HEK293 (cell line): ENCODE data around the gene SLC12A3.
A peak's percentile ranks its signal among the peaks of the same experiment; 100 is the strongest.

Experiments
- MYNN ChIP-seq: fragments of 450-650 bp; formaldehyde crosslinking; IDR thresholded peaks from 2 replicates; pipeline ENCODE4 v1.5.1; 2016; ENCODE audit warnings: missing biosample characterization, missing genetic modification characterization, borderline replicate concordance
- TCF7L2 ChIP-seq: IDR thresholded peaks from 2 replicates; pipeline ENCODE4 v1.6.1; 2011; ENCODE audit warnings: low read depth, mild to moderate bottlenecking, inconsistent platforms, low read length, moderate library complexity, borderline replicate concordance
- TRIM28 ChIP-seq: IDR thresholded peaks from 2 replicates; pipeline ENCODE4 v1.6.1; 2011; ENCODE audit warnings: low read length, control low read depth, borderline replicate concordance
- ZFP3 ChIP-seq: fragments of 450-650 bp; formaldehyde crosslinking; IDR thresholded peaks from 2 replicates; pipeline ENCODE4 v1.5.1; 2016; ENCODE audit warnings: low read depth, missing biosample characterization, missing genetic modification characterization
- ZNF629 ChIP-seq: fragments of 450-650 bp; formaldehyde crosslinking; IDR thresholded peaks from 2 replicates; pipeline ENCODE4 v1.5.1; 2017; ENCODE audit warnings: missing biosample characterization, missing genetic modification characterization
- TF ChIP-seq, protein P1 (sequence below): fragments of 450-650 bp; formaldehyde crosslinking; IDR thresholded peaks from 2 replicates; pipeline ENCODE4 v1.5.1; 2016; ENCODE audit warnings: missing biosample characterization, missing genetic modification characterization
- TF ChIP-seq, protein P2 (sequence below): fragments of 450-650 bp; formaldehyde crosslinking; conservative IDR thresholded peaks from 2 replicates; pipeline ENCODE4 v1.5.1; 2016; ENCODE audit warnings: low read depth, missing biosample characterization, missing genetic modification characterization
- TF ChIP-seq, protein P3 (sequence below): fragments of 450-650 bp; formaldehyde crosslinking; IDR thresholded peaks from 2 replicates; pipeline ENCODE4 v1.5.1; 2016; ENCODE audit warnings: missing biosample characterization, missing genetic modification characterization

DNA sequence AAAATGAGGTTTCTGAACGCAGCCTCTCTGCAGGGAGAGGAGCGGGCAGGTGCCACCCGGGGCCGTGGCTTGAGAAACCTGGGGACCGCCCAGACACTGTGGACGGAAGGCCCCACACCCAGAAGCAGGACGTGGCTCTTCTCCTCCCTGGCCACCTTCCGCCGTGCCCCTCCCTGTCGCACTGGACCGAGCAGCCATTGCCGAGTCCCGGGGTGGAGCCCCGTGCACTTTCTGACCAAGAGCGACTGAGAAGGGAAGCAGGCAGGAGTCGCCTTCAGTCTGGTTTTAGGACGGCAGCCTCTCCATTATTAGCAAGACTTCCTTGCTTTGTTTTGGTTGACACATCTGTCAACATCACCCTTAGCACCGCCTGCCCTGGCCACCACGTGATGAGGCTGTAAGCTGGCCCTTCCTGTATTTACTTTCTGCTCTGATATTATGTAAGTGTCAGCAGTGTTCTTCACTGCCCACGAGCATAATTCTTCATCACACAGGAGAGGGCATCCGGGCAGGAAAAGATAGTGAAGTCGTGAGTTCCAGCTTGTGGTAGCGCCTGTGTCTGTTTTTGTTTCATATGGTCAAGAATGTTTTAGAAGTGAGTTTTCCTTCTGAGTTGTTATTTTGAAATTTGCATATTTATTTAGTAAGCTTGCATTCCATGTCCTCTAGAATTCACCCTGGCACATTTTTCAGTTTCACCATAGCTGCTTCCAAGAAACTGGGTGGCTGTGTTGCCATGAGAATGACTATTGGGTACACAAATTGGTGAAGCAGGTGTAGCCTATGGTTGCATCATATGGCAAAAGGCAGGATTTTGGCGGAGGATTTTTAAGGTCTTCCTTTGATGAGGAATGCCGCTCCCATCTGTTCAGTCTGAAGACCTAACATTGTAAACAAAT lies 68.0 kb downstream of the SLC12A3 start:
- TF ChIP-seq ZFP3 (tag by site-specific recombination) (no peak), ZNF629 (no peak), TCF7L2 (no peak), MYNN (no peak), TRIM28 (no peak)
- TF ChIP-seq, protein P1, sequence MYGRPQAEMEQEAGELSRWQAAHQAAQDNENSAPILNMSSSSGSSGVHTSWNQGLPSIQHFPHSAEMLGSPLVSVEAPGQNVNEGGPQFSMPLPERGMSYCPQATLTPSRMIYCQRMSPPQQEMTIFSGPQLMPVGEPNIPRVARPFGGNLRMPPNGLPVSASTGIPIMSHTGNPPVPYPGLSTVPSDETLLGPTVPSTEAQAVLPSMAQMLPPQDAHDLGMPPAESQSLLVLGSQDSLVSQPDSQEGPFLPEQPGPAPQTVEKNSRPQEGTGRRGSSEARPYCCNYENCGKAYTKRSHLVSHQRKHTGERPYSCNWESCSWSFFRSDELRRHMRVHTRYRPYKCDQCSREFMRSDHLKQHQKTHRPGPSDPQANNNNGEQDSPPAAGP (tag by site-specific recombination), result 0 out of 2 replicates have a peak, but pooled peaks have one; percentile 24
- TF ChIP-seq, protein P2, sequence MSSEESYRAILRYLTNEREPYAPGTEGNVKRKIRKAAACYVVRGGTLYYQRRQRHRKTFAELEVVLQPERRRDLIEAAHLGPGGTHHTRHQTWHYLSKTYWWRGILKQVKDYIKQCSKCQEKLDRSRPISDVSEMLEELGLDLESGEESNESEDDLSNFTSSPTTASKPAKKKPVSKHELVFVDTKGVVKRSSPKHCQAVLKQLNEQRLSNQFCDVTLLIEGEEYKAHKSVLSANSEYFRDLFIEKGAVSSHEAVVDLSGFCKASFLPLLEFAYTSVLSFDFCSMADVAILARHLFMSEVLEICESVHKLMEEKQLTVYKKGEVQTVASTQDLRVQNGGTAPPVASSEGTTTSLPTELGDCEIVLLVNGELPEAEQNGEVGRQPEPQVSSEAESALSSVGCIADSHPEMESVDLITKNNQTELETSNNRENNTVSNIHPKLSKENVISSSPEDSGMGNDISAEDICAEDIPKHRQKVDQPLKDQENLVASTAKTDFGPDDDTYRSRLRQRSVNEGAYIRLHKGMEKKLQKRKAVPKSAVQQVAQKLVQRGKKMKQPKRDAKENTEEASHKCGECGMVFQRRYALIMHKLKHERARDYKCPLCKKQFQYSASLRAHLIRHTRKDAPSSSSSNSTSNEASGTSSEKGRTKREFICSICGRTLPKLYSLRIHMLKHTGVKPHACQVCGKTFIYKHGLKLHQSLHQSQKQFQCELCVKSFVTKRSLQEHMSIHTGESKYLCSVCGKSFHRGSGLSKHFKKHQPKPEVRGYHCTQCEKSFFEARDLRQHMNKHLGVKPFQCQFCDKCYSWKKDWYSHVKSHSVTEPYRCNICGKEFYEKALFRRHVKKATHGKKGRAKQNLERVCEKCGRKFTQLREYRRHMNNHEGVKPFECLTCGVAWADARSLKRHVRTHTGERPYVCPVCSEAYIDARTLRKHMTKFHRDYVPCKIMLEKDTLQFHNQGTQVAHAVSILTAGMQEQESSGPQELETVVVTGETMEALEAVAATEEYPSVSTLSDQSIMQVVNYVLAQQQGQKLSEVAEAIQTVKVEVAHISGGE (tag by site-specific recombination), result no peak
- TF ChIP-seq, protein P3, sequence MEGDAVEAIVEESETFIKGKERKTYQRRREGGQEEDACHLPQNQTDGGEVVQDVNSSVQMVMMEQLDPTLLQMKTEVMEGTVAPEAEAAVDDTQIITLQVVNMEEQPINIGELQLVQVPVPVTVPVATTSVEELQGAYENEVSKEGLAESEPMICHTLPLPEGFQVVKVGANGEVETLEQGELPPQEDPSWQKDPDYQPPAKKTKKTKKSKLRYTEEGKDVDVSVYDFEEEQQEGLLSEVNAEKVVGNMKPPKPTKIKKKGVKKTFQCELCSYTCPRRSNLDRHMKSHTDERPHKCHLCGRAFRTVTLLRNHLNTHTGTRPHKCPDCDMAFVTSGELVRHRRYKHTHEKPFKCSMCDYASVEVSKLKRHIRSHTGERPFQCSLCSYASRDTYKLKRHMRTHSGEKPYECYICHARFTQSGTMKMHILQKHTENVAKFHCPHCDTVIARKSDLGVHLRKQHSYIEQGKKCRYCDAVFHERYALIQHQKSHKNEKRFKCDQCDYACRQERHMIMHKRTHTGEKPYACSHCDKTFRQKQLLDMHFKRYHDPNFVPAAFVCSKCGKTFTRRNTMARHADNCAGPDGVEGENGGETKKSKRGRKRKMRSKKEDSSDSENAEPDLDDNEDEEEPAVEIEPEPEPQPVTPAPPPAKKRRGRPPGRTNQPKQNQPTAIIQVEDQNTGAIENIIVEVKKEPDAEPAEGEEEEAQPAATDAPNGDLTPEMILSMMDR (tag by site-specific recombination), result no peak
